H1 (cell line): ENCODE measurements around the gene VARS2. TPM values are rescaled to one million over a fixed set of nuclear protein-coding genes. Genes with fewer than 3 reads are reported as not detected.

ENCODE experiments used
- CTCF ChIA-PET: fragments of 300-600 bp; sonication (Branson Sonifier 250); formaldehyde crosslinking; loops from one replicate; lab custom pipeline; 2021; ENCODE audit not compliant: partially characterized antibody; lab: Charles Lee
- POLR2A ChIA-PET: fragments of 300-600 bp; sonication (Branson Sonifier 250); formaldehyde crosslinking; loops from one replicate; lab custom pipeline; 2021; ENCODE audit warnings: inconsistent platforms; ENCODE audit not compliant: partially characterized antibody; lab: Charles Lee
- DNase-seq, 2 experiments: peaks; one replicate each; pipeline versions ENCODE4 v3.0.0 to v3.0.0-alpha.2; 2010 to 2022; ENCODE audit warnings: low spot score in 2 of 2, low read depth in 1 of 2, mixed read lengths in 1 of 2
- FAIRE-seq: peaks from 2 replicates; lab custom pipeline; 2011; peaks lifted over from hg19 to GRCh38; lab: Jason Lieb, UNC
- H2AFZ ChIP-seq: 2 replicates; pipeline ENCODE4 v1.8.1; 2012; ENCODE audit warnings: low read length, inconsistent platforms
- H2AK5ac ChIP-seq: 2 replicates; pipeline ENCODE4 v1.6.1; 2013; ENCODE audit warnings: low read depth, low read length
- H2BK120ac ChIP-seq: replicated peaks from 2 replicates; pipeline ENCODE3; 2013; ENCODE audit warnings: low read depth, low read length, inconsistent platforms
- H2BK12ac ChIP-seq: 2 replicates; pipeline ENCODE4 v1.6.1; 2013; ENCODE audit warnings: low read depth, low read length
- H2BK15ac ChIP-seq: 2 replicates; pipeline ENCODE4 v1.6.1; 2013; ENCODE audit warnings: low read length
- H2BK20ac ChIP-seq: 2 replicates; pipeline ENCODE4 v1.6.1; 2013; ENCODE audit warnings: low read length
- H2BK5ac ChIP-seq: 2 replicates; pipeline ENCODE4 v1.6.1; 2013; ENCODE audit warnings: low read depth, low read length
- H3K14ac ChIP-seq: 2 replicates; pipeline ENCODE4 v1.6.1; 2013; ENCODE audit warnings: inconsistent platforms; ENCODE audit not compliant: insufficient read length
- H3K18ac ChIP-seq: 2 replicates; pipeline ENCODE4 v1.6.1; 2013; ENCODE audit warnings: low read length; ENCODE audit errors: extremely low read depth
- H3K23ac ChIP-seq: 2 replicates; pipeline ENCODE4 v1.6.1; 2013; ENCODE audit warnings: inconsistent platforms; ENCODE audit not compliant: insufficient read length
- H3K23me2 ChIP-seq: 2 replicates; pipeline ENCODE4 v1.6.1; 2013; ENCODE audit warnings: low read depth, low read length
- H3K27ac ChIP-seq: 2 replicates; pipeline ENCODE4 v1.6.1; 2011; ENCODE audit warnings: low read depth, low read length, inconsistent platforms
- H3K27me3 ChIP-seq, 4 experiments: replicated peaks in 1 of 4; 1 replicate in 1 of 4; 2 replicates in 3 of 4; pipeline versions ENCODE4 v1.6.1 to v1.8.1; 2011 to 2013; ENCODE audit warnings: low read length in 3 of 4, mild to moderate bottlenecking in 3 of 4, inconsistent platforms in 2 of 4, mixed read lengths in 2 of 4, moderate library complexity in 1 of 4; ENCODE audit not compliant: control insufficient read depth in 3 of 4, insufficient read depth in 3 of 4; ENCODE audit errors: extremely low read depth in 1 of 4
- H3K36me3 ChIP-seq, 4 experiments: 2 replicates each; pipeline versions ENCODE4 v1.6.1 to v1.8.1; 2011 to 2013; ENCODE audit warnings: mild to moderate bottlenecking in 4 of 4, low read length in 3 of 4, moderate library complexity in 2 of 4, control low read depth in 1 of 4, inconsistent platforms in 1 of 4; ENCODE audit not compliant: insufficient read depth in 4 of 4, control insufficient read depth in 2 of 4
- H3K4ac ChIP-seq: replicated peaks from 2 replicates; pipeline ENCODE3; 2013; ENCODE audit warnings: low read length, low read depth, mixed read lengths, inconsistent platforms; ENCODE audit not compliant: insufficient read length
- H3K4me1 ChIP-seq, 4 experiments: replicated peaks in 1 of 4; 1 replicate in 1 of 4; 2 replicates in 3 of 4; pipeline versions ENCODE4 v1.6.1 to v1.8.1; 2011 to 2013; ENCODE audit warnings: low read length in 3 of 4, inconsistent platforms in 2 of 4, mixed read lengths in 1 of 4; ENCODE audit not compliant: insufficient read depth in 4 of 4, control insufficient read depth in 3 of 4
- H3K4me2 ChIP-seq, 2 experiments: 2 replicates each; pipeline versions ENCODE4 v1.6.1 to v1.8.1; 2011 to 2013; ENCODE audit warnings: low read depth in 2 of 2, low read length in 2 of 2, control low read depth in 1 of 2, inconsistent platforms in 1 of 2, mild to moderate bottlenecking in 1 of 2; ENCODE audit not compliant: insufficient read depth in 1 of 2
- H3K4me3 ChIP-seq, 4 experiments: fragments of 200-600, 300-600 bp in 1 of 4; sonication (generic), shearing (Covaris generic), sonication (Bioruptor Twin) in 1 of 4; 2 replicates each; pipeline versions ENCODE4 v1.5.1 to v1.8.1; 2011 to 2016; ENCODE audit warnings: low read length in 4 of 4, low read depth in 3 of 4, control low read depth in 2 of 4, inconsistent platforms in 2 of 4, mild to moderate bottlenecking in 2 of 4, mixed read lengths in 1 of 4, moderate library complexity in 1 of 4; ENCODE audit not compliant: insufficient read depth in 2 of 4; ENCODE audit errors: extremely low read depth in 1 of 4
- H3K56ac ChIP-seq: replicated peaks from 2 replicates; pipeline ENCODE3; 2013; ENCODE audit warnings: low read depth, mild to moderate bottlenecking, mixed read lengths, low read length, inconsistent platforms; ENCODE audit not compliant: insufficient read length
- H3K79me1 ChIP-seq: 2 replicates; pipeline ENCODE4 v1.6.1; 2013; ENCODE audit warnings: low read depth, low read length, control low read depth
- H3K79me2 ChIP-seq, 2 experiments: 2 replicates each; pipeline versions ENCODE4 v1.6.1 to v1.8.1; 2012 to 2013; ENCODE audit warnings: low read length in 2 of 2, mild to moderate bottlenecking in 2 of 2, inconsistent platforms in 1 of 2; ENCODE audit not compliant: insufficient read depth in 2 of 2, control insufficient read depth in 1 of 2
- H3K9ac ChIP-seq, 4 experiments: replicated peaks in 1 of 4; 1 replicate in 1 of 4; 2 replicates in 3 of 4; pipeline versions ENCODE4 v1.6.1 to v1.8.1; 2011 to 2013; ENCODE audit warnings: low read depth in 3 of 4, low read length in 3 of 4, control low read depth in 2 of 4, mild to moderate bottlenecking in 2 of 4, moderate library complexity in 2 of 4, inconsistent platforms in 1 of 4; ENCODE audit errors: extremely low read depth in 1 of 4
- H3K9me3 ChIP-seq, 2 experiments: 2 replicates each; pipeline versions ENCODE4 v1.6.1 to v1.8.1; 2012 to 2013; ENCODE audit warnings: mild to moderate bottlenecking in 2 of 2, moderate library complexity in 2 of 2, control low read depth in 1 of 2, inconsistent platforms in 1 of 2, low read depth in 1 of 2, low read length in 1 of 2, mixed read lengths in 1 of 2; ENCODE audit not compliant: insufficient read depth in 2 of 2
- H4K20me1 ChIP-seq, 2 experiments: replicated peaks in 1 of 2; 2 replicates each; pipeline versions ENCODE3 to v1.8.1; 2011 to 2013; ENCODE audit warnings: inconsistent platforms in 2 of 2, low read length in 2 of 2, mild to moderate bottlenecking in 1 of 2; ENCODE audit not compliant: insufficient read depth in 2 of 2, control insufficient read depth in 1 of 2
- H4K5ac ChIP-seq: 2 replicates; pipeline ENCODE4 v1.6.1; 2013; ENCODE audit warnings: low read length, low read depth, mixed read lengths, inconsistent platforms; ENCODE audit not compliant: insufficient read length
- H4K8ac ChIP-seq: 2 replicates; pipeline ENCODE4 v1.8.0; 2013; ENCODE audit warnings: mild to moderate bottlenecking, moderate library complexity, low read length, inconsistent platforms; ENCODE audit not compliant: insufficient read depth; ENCODE audit errors: extremely low read depth
- H4K91ac ChIP-seq: replicated peaks from 2 replicates; pipeline ENCODE3; 2013; ENCODE audit warnings: low read length, mixed read lengths, inconsistent platforms; ENCODE audit not compliant: insufficient read length
- BACH1 ChIP-seq: IDR thresholded peaks from 2 replicates; pipeline ENCODE4 v1.6.1; 2012; ENCODE audit warnings: low read length, improper control_type of control experiment
- WGBS, 2 experiments: shearing (Covaris generic) in 1 of 2; methylation state at CpG; one replicate each; pipeline versions ENCODE4 v1.1.6 to v1.1.7; 2013 to 2015; ENCODE audit warnings: low lambda C conversion rate in 2 of 2, mixed read lengths in 2 of 2, inconsistent platforms in 1 of 2, low coverage in 1 of 2, missing lambda C conversion rate in 1 of 2; ENCODE audit not compliant: insufficient replicate concordance in 2 of 2, insufficient coverage in 1 of 2, insufficient read length in 1 of 2; ENCODE audit errors: extremely low coverage in 1 of 2, missing lambda C conversion rate in 1 of 2; 5-methylcytosine and 5-hydroxymethylcytosine counted together
- polyA plus RNA-seq, 7 experiments: library from polyadenylated mRNA; depleted of rRNA in 3 of 7; stranded (reverse) in 5 of 7; unstranded in 2 of 7; fragments of >200 nt in 5 of 7; fragments of 200-250 nt in 2 of 7; gene quantifications; 1 replicate in 5 of 7; 2 replicates in 1 of 7; 4 replicates in 1 of 7; pipeline versions ENCODE4 v1.2.1 to v1.2.3, GENCODE V29; 2011 to 2013; ENCODE audit warnings: missing spikeins in 2 of 7, mixed read lengths in 2 of 7
- total RNA-seq: library from RNA; stranded (reverse); fragmentation: NEBNext Ultra II Directional; extraction: Animal tissue kit (Norgen Biotek cat#: 25700); gene quantifications from 2 replicates; pipeline ENCODE4 v1.2.1, GENCODE V29; 2021

Gene VARS2
- total and polyA plus RNA-seq, 2 of the 8 experiments (the other 6 are each of a cell fraction or from before 2014, with no cell fraction given), result 26.8 to 47.7 TPM

DNA sequence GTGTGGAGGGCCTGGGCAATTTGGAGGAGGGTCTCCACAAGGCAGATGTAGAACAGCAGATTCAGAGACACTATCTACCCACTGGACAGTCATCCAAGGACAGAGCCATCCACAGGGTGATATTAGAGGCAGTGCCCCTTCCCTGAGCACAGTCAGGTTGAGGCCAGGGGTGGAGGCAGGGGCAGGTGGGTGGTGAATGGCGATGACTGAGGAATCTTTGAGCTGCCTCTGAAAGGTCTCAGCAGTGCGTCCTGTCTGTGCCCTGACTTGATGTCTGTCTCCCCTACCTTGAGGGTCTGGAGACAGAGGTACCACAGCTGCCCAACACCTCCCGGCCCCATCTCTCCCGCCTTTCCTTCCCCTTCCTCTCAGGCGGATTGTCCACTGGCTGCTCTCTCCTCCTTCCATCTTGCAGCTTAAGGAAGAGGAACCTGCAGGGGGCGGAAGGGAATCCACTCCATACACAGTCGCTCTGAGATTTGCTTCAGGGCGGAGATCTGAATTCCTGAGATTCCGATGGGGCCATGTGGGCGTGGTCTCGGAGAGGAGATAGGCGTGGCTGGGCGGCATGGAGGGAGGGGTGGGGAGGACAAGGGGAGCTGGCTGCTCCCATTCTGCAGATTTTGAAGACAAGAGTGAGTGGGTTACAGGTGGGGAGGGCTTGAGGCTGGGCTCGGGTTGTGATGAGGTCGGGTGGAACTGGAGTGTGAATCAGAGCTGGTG lies 28.5 kb downstream of the VARS2 start:
- H3K23ac ChIP-seq, result no peak overlapping the region
- no peaks in the 10 kb centered on the region; a peak in 1 of 7 replicates for H3K27me3 ChIP-seq
- H3K9ac ChIP-seq, result no peak overlapping the region; a peak in 2 of 7 replicates
- DNase-seq (peak; percentile 83 to 95), FAIRE-seq (peak; percentile 81)
- H2BK20ac ChIP-seq, result peak overlapping the region; percentile 98
- peak overlapping the region; percentile 94 for H4K91ac ChIP-seq
- peaks cover 6 to 14% (median 9%) of the 10 kb centered on the region in 4 experiments for H3K4me1 ChIP-seq
- peak overlapping the region; percentile 68; the same call in 1 of the 2 replicates for H2AFZ ChIP-seq
- H2BK15ac ChIP-seq, result peak overlapping the region; percentile 89
- peak overlapping the region; percentile 58; the same call in 1 of the 2 replicates for H2AK5ac ChIP-seq
- H3K4me3 ChIP-seq, result no peak overlapping the region
- peak overlapping the region; percentile 45 for H2BK120ac ChIP-seq
- ChIA-PET POLR2A (interaction anchor here (0.6 to 1.3 kb wide), 9 partner anchors 12 to 199 kb away, joined by 3 to 5 read pairs (median 3); no protein-coding TSS in a partner anchor), CTCF (interaction anchor here (0.8 to 6.5 kb wide), 22 partner anchors 12 to 424 kb away, joined by 3 to 52 read pairs (median 4); partner anchors contain the start of genes SFTA2 and VARS2)
- no peak overlapping the region for H3K56ac ChIP-seq
- no peaks in the 10 kb centered on the region for H3K79me2 ChIP-seq
- no peaks in the 10 kb centered on the region for H3K23me2 ChIP-seq
- H4K5ac ChIP-seq, result peak overlapping the region; percentile 22
- no peaks in the 10 kb centered on the region for H3K79me1 ChIP-seq
- no peaks in the 10 kb centered on the region for H3K9me3 ChIP-seq
- H3K27ac ChIP-seq, result no peak overlapping the region
- H4K8ac ChIP-seq, result no peak overlapping the region
- WGBS, 2 experiments, result 12% methylated on average over 14 of the region's 15 CpGs; no CpG with 5 or more reads in 1 of the 2 experiments
- H2BK12ac ChIP-seq, result peak overlapping the region; percentile 94
- peak overlapping the region; percentile 14 to 64 for H3K4me2 ChIP-seq
- peak overlapping the region; percentile 38 for H3K4ac ChIP-seq
- no peaks in the 10 kb centered on the region for H4K20me1 ChIP-seq
- H2BK5ac ChIP-seq, result peak overlapping the region; percentile 84; the same call in 1 of the 2 replicates
- H3K14ac ChIP-seq, result no peak overlapping the region
- H3K18ac ChIP-seq, result peak overlapping the region; percentile 98
- H3K36me3 ChIP-seq, result no peaks in the 10 kb centered on the region
- no peak for TF ChIP-seq BACH1
